GF-D8 (cell line): Measurements from ENCODE around the gene CCSER1.
"Not testable (repeated sequence)": the region's sequence is repeated elsewhere in the genome, so short reads cannot be mapped to it uniquely, and the experiment has no call there.

Experiments used
- DNase-seq: peaks from one replicate; lab custom pipeline; 2025; lab: John Stamatoyannopoulos, UW

CCSER1 gene

GRCh38 chr4:90445380-90445779 is 318.2 kb downstream of the CCSER1 start:
- DNase-seq: no peak

GRCh38 chr4:90449626-90450025 is 322.4 kb downstream of the CCSER1 start:
- no peak for DNase-seq

- no peak for DNase-seq
Observed at GRCh38 chr4:90456891-90457290, 329.7 kb downstream of the CCSER1 start.

GRCh38 chr4:90457817-90458216 is 330.6 kb downstream of the CCSER1 start:
- no peak for DNase-seq

- DNase-seq: no peak
Observed at GRCh38 chr4:90458576-90458975, 331.4 kb downstream of the CCSER1 start.

- no peak for DNase-seq
Observed at GRCh38 chr4:90474484-90474883, 347.3 kb downstream of the CCSER1 start.

GRCh38 chr4:90476019-90476418 is 348.8 kb downstream of the CCSER1 start:
- DNase-seq: no peak

GRCh38 chr4:90476586-90476985 is 349.4 kb downstream of the CCSER1 start:
- no peak for DNase-seq

GRCh38 chr4:90484894-90485293 is 357.7 kb downstream of the CCSER1 start:
- not testable (repeated sequence) for DNase-seq

- DNase-seq: no peak
Observed at GRCh38 chr4:90486346-90486745, 359.2 kb downstream of the CCSER1 start.

GRCh38 chr4:90495211-90495610 is 368.0 kb downstream of the CCSER1 start:
- DNase-seq: no peak

- DNase-seq: no peak
Observed at GRCh38 chr4:90495936-90496335, 368.7 kb downstream of the CCSER1 start.

GRCh38 chr4:90498175-90498574 is 371.0 kb downstream of the CCSER1 start:
- DNase-seq: no peak

GRCh38 chr4:90503677-90504076 is 376.5 kb downstream of the CCSER1 start:
- no peak for DNase-seq

- DNase-seq: no peak
Observed at GRCh38 chr4:90515191-90515590, 388.0 kb downstream of the CCSER1 start.

GRCh38 chr4:90528551-90528950 is 401.4 kb downstream of the CCSER1 start:
- no peak for DNase-seq

- DNase-seq: no peak
Observed at GRCh38 chr4:90536408-90536807, 409.2 kb downstream of the CCSER1 start.

GRCh38 chr4:90537491-90537890 is 410.3 kb downstream of the CCSER1 start:
- DNase-seq: no peak

- DNase-seq: no peak
Observed at GRCh38 chr4:90540536-90540935, 413.3 kb downstream of the CCSER1 start.

- DNase-seq: no peak
Observed at GRCh38 chr4:90542216-90542615, 415.0 kb downstream of the CCSER1 start.

- no peak for DNase-seq
Observed at GRCh38 chr4:90543419-90544170, 416.4 kb downstream of the CCSER1 start.

- no peak for DNase-seq
Observed at GRCh38 chr4:90544532-90545045, 417.4 kb downstream of the CCSER1 start.

- DNase-seq: no peak
Observed at GRCh38 chr4:90545380-90545779, 418.2 kb downstream of the CCSER1 start.

- DNase-seq: no peak
Observed at GRCh38 chr4:90546114-90546513, 418.9 kb downstream of the CCSER1 start.
